AG08395 (cell line): ENCODE results near the gene FREM1.

Experiments
- DNase-seq: peaks from one replicate; pipeline ENCODE4 v3.0.0; 2012; ENCODE audit warnings: mixed read lengths, low spot score

The FREM1 gene

DNA sequence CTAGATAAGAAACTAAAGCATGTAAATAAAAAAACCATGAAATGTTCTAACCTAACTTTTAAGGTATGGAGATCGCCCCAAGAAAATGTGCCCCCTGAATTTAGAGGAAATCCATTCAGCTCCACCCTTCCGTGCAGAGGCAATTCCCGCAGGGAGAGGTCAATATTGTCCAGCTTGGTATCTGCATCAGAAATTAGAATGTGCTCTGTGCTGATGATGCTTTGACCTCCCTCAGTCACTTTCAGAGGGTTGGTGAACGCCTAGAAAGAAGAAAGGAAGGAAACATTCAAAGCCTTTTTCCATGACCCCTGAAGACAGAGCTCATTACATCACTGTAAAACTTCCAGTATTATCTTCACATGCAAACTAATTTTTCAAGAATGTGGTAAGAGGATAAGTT, 91.0 kb downstream of the FREM1 start:
- DNase-seq = no peak

- DNase-seq = no peak
Measured at GRCh38 chr9:14814249-14814628, 96.0 kb downstream of the FREM1 start.

DNA sequence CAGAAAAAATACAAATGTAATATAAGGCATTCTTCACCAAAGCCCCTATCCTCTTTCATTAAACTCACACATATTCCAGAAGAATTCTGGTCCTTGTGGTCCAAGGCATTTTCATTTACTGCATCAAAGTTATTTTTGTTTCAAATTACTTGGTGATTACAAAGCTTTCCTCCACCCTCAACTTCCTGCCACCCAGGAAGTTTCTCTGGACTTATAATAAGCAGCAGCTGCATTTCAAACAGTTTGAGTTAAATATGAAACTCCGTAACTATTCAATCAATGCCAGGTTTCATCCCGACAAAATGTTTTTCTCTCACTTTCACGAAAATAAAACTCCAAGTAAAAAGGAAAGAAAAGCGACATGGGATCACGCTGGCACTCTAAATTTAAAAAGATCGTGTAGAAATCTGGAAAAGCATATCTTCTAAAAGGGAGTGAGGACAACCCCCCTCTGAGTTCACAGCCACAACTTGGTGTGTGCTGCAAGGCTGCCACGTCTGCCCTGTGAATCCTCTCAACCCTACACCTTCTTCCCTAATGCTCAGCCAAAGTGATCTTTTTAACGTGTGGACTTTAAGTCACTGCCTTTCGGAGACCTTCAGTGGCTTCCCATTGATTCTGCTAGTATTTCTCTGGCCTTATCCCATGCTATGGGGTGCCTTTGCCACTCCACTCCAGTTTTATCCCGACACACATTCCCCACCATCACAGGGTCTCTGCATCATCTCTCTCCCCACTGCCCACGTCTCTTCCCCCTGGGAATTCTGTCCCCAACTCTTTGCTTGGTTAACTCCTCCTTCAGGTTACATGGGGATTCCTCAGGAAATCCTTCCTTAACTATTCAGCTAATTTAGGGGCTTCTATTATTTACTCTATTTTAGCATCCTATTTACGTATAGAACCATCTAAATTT, 96.6 kb downstream of the FREM1 start:
- peak; percentile 17 for DNase-seq

- no peak for DNase-seq
Measured at GRCh38 chr9:14812806-14813205, 97.4 kb downstream of the FREM1 start.

- DNase-seq = no peak
Measured at GRCh38 chr9:14811844-14812243, 98.4 kb downstream of the FREM1 start.

DNA sequence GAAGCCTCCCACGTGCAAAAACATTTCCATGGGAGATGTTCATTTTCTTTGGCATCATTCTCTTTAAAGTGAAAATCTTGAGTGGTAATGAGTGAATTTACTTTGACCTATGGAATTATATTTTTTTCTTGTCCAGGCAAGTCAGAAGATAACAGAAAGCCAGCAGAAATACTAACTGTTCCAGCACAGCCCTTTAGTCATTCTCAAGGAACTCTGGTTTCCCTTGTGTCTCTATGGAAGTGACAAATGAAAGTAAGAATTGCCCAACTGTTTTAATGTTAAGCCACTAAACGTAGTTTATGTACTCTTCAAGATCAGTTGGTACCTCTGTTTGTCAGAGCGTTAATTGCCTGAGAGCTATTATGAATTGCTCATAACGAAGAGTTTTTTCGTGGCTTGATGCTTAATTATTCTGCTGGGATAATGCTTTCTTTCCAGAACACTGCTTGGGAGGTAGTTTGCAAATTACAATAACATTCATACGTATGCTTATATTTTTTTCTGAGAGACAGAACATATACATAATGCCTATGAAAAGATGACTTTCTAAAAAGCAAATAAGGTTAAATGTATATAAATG, 103.2 kb downstream of the FREM1 start:
- no peak for DNase-seq

DNA sequence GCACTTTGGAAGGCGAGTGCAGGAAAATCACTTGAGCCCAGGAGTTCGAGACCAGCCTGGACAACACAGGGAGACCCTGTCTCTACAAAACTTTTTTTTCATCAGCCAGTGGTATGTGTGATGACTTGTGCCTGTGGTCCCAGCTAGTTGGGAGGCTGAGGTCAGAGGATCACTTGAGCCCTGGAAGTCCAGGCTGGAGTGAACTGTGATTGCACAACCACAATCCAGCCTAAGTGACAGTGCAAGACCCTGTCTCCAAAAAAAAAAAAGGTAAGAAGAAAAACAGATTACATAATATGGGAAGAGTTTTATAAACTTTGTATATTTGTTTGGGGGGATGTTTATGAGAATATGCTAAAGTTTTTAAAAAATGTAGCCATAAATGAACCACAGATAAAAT, 111.2 kb downstream of the FREM1 start:
- no peak for DNase-seq

GRCh38 chr9:14797435-14797834, 112.8 kb downstream of the FREM1 start:
- no peak for DNase-seq

GRCh38 chr9:14793389-14793788, 116.8 kb downstream of the FREM1 start:
- DNase-seq = no peak

DNA sequence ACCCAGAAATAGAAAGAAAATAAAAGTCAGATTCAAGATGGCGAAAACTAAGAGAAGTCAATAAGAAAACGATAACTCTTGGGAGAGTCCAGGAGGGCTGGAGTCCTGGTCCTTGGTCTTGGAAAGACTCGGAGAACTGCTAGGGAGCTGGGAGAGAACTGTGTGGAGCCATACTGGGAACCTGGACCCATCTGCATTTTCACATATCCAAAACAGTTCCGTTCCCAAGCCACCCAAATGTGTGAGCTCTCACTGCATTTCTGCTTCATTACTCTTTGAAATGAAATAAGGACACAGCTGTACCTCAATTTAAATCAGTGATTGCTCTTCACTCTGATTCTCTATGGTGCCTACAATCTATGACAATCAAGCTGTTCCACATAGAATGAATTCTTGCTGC, 119.6 kb downstream of the FREM1 start:
- no peak for DNase-seq

DNA sequence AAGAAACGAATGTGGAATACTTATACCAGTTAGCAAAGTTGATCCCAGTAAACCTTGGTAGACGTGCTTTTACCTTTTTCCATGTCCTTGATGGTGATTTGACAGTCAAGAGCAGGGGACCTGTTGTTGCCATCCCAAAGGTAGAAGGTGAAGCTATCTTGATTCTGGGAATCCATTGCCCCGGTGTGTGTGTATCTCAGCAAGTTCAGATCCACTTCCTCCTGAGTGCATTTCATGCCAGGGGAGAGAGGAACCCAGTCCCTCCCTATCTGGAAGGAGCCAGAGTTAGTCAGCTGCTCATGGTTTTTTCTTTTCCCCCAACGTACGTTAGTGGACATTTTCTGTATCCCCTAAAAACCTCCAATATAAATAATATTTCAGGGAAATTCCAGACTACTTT, 121.4 kb downstream of the FREM1 start:
- DNase-seq = no peak

GRCh38 chr9:14783358-14783757, 126.9 kb downstream of the FREM1 start:
- no peak for DNase-seq

- no peak for DNase-seq
Measured at GRCh38 chr9:14782286-14783051, 127.8 kb downstream of the FREM1 start.

- DNase-seq = no peak
Measured at GRCh38 chr9:14780693-14781092, 129.5 kb downstream of the FREM1 start.

DNA sequence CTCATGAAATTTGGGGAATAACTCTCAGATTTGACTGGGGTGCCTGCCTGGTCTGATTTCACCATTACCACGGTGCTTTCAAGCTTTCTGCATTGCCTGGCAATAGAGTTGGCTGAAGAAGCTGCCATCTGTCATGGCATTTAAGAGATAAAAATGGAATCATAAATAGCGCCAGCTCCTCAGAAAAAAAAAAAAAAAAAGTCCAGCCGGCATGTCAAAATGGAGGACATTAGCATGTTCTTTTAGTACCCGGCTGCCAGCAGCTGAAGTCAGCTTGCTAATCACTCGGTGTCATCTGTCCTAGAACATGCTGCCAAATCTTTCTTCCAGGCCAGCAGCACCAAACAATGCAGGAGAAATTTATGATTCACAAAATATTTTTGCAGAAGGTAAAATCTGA, 130.0 kb downstream of the FREM1 start:
- DNase-seq = no peak

GRCh38 chr9:14779566-14780022, 130.6 kb downstream of the FREM1 start:
- DNase-seq = no peak

DNA sequence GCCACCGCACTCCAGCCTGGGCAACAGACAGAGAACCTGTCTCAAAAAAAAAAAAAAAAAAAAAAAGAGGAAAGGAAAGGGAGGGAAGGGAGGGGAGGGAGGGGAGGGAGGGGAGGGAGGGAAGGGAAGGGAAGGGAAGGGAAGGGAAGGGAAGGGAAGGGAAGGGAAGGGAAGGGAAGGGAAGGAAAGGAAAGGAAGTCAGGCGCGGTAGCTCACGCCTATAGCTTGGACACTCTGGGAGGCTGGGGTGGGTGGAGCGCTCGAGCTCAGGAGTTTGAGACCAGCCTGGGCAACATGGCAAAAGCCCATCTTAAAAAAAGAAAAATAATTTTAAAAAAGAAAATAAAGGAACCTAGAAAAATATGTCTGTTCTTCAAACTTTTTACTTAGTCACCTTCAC, 131.7 kb downstream of the FREM1 start:
- DNase-seq = no peak

GRCh38 chr9:14775917-14776316, 134.3 kb downstream of the FREM1 start:
- no peak for DNase-seq

- DNase-seq = no peak
Measured at GRCh38 chr9:14770592-14770991, 139.6 kb downstream of the FREM1 start.

GRCh38 chr9:14769230-14769571, 141.0 kb downstream of the FREM1 start:
- DNase-seq = no peak

DNA sequence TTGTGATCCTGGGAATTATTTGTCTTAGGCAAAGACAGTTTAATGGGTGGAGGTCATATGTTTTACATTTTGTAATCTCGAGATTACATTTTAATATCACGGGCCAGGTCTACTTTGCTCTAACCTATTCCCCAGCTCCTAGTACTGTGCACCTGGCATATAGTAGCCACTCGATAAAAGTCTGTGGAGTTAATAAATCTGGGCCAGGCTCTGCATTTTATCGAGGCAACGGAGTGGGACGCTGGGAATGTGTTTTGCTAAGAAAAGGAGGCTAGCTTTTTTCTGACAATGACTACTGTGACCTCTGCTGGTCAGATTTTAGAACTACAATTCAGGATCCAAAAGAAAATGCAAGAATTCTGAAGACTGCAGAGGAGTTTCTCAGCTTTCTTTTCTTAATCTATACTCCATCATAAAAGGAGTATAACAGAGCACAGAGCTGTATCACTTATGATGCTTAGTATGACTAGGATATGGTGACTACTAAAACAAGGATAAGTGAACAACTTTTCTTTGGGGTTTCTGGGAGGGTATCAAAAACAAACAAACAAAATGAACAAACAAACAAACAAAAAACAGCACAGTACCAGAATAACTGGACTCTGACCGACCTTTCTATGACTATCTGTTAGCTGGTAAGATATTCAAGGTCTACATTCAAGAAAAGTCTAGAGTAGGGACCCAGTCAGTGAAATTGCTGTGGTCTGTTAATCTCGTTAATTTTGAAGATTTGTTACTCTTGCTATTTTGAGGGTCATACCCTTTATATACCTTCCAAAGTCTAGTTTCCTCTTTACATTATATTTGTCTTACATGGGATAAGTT, 141.6 kb downstream of the FREM1 start:
- DNase-seq = peak; percentile 55

- DNase-seq = peak; percentile 30
Measured at GRCh38 chr9:14766299-14766698, 143.9 kb downstream of the FREM1 start.
